GM21447 (cell line): ENCODE measurements around the gene TCP11.

Source experiments
- ATAC-seq: cut with Tn5 transposase; IDR thresholded peaks from one replicate; pipeline ENCODE4 v1.9.1; 2021; ENCODE audit not compliant: unreplicated experiment

TCP11 gene

GRCh38 chr6:35082733-35083403, 58.3 kb downstream of the TCP11 start:
- no peak for ATAC-seq

GRCh38 chr6:35082046-35082732, 59.0 kb downstream of the TCP11 start:
- no peak for ATAC-seq

GRCh38 chr6:35081426-35081851, 59.7 kb downstream of the TCP11 start:
- ATAC-seq, result no peak

GRCh38 chr6:35080821-35081425, 60.2 kb downstream of the TCP11 start:
- ATAC-seq, result no peak

- ATAC-seq, result no peak
These were observed 61.0 kb downstream of the TCP11 start for GRCh38 chr6:35080016-35080680.

GRCh38 chr6:35079311-35080000, 61.7 kb downstream of the TCP11 start:
- no peak for ATAC-seq

GRCh38 chr6:35078896-35079295, 62.2 kb downstream of the TCP11 start:
- ATAC-seq, result no peak

- no peak for ATAC-seq
These were observed 62.8 kb downstream of the TCP11 start for GRCh38 chr6:35078226-35078850.

GRCh38 chr6:35077713-35078105, 63.4 kb downstream of the TCP11 start:
- ATAC-seq, result no peak

GRCh38 chr6:35076997-35077712, 64.0 kb downstream of the TCP11 start:
- ATAC-seq, result no peak

- no peak for ATAC-seq
These were observed 67.2 kb downstream of the TCP11 start for GRCh38 chr6:35073766-35074471.

GRCh38 chr6:35073211-35073610, 67.9 kb downstream of the TCP11 start:
- ATAC-seq, result no peak

- no peak for ATAC-seq
These were observed 68.5 kb downstream of the TCP11 start for GRCh38 chr6:35072698-35073055.

GRCh38 chr6:35072051-35072697, 69.0 kb downstream of the TCP11 start:
- ATAC-seq, result no peak

- ATAC-seq, result no peak
These were observed 69.7 kb downstream of the TCP11 start for GRCh38 chr6:35071347-35071994.

GRCh38 chr6:35070111-35070510, 71.0 kb downstream of the TCP11 start:
- no peak for ATAC-seq

GRCh38 chr6:35069262-35069661, 71.9 kb downstream of the TCP11 start:
- no peak for ATAC-seq

GRCh38 chr6:35068644-35069043, 72.5 kb downstream of the TCP11 start:
- ATAC-seq, result no peak

GRCh38 chr6:35068206-35068605, 72.9 kb downstream of the TCP11 start:
- ATAC-seq, result no peak
